Gastrocnemius medialis (tissue), 4 donors: Measurements from ENCODE around the gene ST6GALNAC3.

Experiments
- CTCF ChIP-seq, 5 experiments: fragments of 450-650 bp in 3 of 5; fragments of 200-600 bp in 2 of 5; sonication (generic) in 2 of 5; IDR thresholded peaks in 4 of 5; conservative IDR thresholded peaks in 1 of 5; 1 replicate in 4 of 5; 2 replicates in 1 of 5; pipeline ENCODE4 v1.5.1; 2016 to 2019; ENCODE audit warnings: antibody characterized with exemption in 5 of 5, mild to moderate bottlenecking in 3 of 5, moderate library complexity in 3 of 5
- POLR2A ChIP-seq, 2 donors: fragments of 450-650 bp; IDR thresholded peaks; one replicate each; pipeline ENCODE4 v1.6.1; 2017; ENCODE audit warnings: antibody characterized with exemption in 2 of 2, mild to moderate bottlenecking in 2 of 2, moderate library complexity in 2 of 2

GRCh38 chr1:76595024-76595423 lies 520.5 kb downstream of the ST6GALNAC3 start:
- TF ChIP-seq CTCF (IDR thresholded peaks at IDR 0.05 in 4 of 5, conservative IDR thresholded peaks at IDR 0.05 in 1 of 5): no peak
- no peak for TF ChIP-seq POLR2A (IDR thresholded peaks at IDR 0.05)
